Right lobe of liver (tissue), 4 donors: Measurements from ENCODE around the gene HOXD8.

ENCODE experiments used
- CTCF ChIP-seq, 4 donors: fragments of 200-600 bp in 3 of 4; fragments of 450-650 bp in 1 of 4; IDR thresholded peaks; one replicate each; pipeline versions ENCODE4 v1.5.1 to v1.8.0; 2016 to 2022; ENCODE audit warnings: antibody characterized with exemption in 4 of 4, mild to moderate bottlenecking in 2 of 4
- POLR2A ChIP-seq: fragments of 450-650 bp; IDR thresholded peaks from one replicate; pipeline ENCODE4 v1.6.1; 2017; ENCODE audit warnings: antibody characterized with exemption, mild to moderate bottlenecking
- donor health status: DM: no; HTN: no; CAD: no.
- donor health status: DM: no; HTN: no; CAD: no.
- donor health status: DM: no; HTN: yes; CAD: no.

GRCh38 chr2:176111846-176112374 lies 17.6 kb upstream of the HOXD8 start:
- TF ChIP-seq POLR2A (no peak), CTCF (IDR thresholded peaks at IDR 0.05) (no peak)
